Measurements from ENCODE around the gene MARVELD3.
"Not testable (repeated sequence)": the region's sequence is repeated elsewhere in the genome, so short reads cannot be mapped to it uniquely, and the experiment has no call there.

The MARVELD3 gene, protein sequence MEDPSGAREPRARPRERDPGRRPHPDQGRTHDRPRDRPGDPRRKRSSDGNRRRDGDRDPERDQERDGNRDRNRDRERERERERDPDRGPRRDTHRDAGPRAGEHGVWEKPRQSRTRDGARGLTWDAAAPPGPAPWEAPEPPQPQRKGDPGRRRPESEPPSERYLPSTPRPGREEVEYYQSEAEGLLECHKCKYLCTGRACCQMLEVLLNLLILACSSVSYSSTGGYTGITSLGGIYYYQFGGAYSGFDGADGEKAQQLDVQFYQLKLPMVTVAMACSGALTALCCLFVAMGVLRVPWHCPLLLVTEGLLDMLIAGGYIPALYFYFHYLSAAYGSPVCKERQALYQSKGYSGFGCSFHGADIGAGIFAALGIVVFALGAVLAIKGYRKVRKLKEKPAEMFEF

DNA sequence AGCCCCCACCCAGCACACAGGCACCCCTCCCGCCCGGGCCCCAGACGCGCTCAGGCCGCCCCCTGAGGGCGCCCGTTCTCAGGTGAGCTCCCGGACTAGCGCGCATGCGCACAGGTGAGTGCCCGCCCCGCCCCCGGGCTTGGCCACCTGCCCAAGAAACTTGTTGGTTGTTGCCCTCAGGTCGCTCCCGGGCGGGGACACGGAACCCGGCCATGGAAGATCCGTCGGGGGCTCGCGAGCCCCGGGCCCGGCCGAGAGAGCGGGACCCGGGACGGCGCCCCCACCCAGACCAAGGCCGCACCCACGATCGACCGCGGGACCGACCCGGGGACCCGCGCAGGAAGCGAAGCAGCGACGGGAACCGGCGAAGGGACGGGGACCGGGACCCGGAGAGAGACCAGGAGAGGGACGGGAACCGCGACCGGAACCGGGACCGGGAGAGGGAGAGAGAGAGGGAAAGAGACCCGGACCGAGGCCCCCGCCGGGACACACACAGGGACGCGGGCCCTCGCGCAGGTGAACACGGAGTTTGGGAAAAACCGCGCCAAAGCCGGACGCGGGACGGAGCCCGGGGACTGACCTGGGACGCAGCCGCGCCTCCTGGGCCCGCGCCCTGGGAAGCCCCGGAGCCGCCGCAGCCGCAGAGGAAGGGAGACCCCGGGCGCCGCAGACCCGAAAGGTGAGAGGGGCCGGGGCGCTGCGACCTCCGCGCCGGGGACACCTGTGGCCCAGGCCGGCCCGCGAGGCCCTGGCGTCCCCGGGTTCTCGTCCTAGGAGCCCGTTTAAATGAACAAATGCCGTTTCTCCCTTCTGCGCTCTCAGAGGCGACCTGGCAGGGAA, at the start of gene MARVELD3:
Gene MARVELD3 (plus strand): TSS at position 167 of the 840 bp plus-strand sequence. CDS start 46 bp downstream, at position 213.
- DNase-seq (ENCODE audit: insufficient read length, low spot score) = no peak
- no peak for TF ChIP-seq POLR2A (IDR thresholded peaks at IDR 0.05; ENCODE audit: low read depth, low read length)
- no peak for FAIRE-seq

DNA sequence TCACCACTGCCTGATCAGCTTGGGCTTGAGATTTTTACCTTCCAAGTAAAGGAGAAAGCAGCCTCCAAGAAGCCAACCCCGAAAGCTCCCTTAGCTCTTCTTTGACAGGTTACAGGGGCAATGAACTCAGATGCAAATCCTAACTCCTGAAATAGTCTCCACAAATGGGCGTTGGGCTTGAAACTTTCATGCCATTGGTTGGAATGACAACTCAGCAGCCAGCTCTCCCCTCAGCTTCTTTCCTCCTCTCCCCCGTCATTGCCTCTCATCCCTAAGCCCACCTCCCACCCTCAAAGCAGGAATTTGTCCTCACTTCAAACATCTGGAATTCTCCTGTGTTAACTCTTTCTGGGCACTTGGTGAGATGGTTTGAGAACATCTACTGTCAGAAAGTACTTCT, 49.0 kb upstream of the MARVELD3 start, which contains the start of gene TAT:
Gene TAT (minus strand): TSS at position 122 of the 400 bp plus-strand sequence. CDS start 677 bp downstream, outside the sequence.
- TF ChIP-seq POLR2A (IDR thresholded peaks at IDR 0.05; ENCODE audit: low read depth, low read length) = no peak
- no peak for FAIRE-seq
- DNase-seq (ENCODE audit: insufficient read length, low spot score) = no peak

DNA sequence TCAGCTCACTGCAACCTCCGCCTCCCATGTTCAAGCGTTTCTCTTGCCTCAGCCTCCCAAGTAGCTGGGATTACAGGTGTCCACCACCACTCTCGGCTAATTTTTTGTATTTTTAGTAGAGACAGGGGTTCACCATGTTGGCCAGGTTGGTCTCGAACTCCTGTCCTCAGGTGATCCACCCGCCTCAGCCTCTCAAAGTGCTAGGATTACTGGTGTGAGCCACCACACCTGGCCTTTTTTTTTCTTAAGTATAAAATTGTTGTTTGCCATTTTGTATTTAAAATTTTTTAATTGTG, 43.5 kb upstream of the MARVELD3 start:
- FAIRE-seq = not testable (repeated sequence)

DNA sequence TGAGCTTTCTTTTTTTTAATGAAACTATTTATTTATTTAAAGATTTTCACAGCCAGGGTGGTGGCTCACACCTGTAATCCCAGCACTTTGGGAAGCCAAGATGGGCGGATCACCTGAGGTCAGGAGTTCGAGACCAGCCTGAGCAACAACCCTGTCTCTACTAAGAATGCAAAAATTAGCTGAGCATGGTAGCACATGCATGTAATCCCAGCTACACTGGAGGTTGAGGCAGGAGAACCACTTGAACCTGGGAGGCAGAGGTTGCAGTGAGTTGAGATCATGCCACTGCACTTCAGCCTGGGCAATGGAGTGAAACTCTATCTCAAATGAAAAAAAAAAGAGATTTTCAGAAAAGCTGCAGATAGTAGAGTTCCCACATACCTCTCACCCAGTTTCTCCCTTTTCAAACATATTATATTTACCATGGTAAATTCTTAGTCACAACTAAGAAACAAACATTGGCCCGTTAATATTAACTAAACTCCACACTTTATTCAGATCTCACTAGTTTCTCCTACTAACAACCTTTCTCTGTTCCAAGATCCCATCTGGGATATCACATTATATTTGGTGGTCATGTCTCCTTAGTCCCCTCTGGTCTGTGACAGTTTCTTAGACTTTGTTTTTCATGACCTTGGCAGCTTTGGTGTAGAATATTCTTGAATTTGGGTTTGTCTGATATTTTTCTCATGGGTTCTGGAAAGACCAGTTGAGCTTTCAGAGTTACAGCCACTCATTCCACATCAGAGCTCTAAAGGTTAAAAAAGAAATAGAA, 41.3 kb upstream of the MARVELD3 start:
- DNase-seq (ENCODE audit: insufficient read length, low spot score) (no peak), FAIRE-seq (no peak)
- TF ChIP-seq POLR2A (IDR thresholded peaks at IDR 0.05; ENCODE audit: low read depth, low read length) = no peak

More for the DNA sequence above, 43.5 kb upstream of the MARVELD3 start:
- DNase-seq (ENCODE audit: insufficient read length, low spot score) = not testable (repeated sequence)

DNA sequence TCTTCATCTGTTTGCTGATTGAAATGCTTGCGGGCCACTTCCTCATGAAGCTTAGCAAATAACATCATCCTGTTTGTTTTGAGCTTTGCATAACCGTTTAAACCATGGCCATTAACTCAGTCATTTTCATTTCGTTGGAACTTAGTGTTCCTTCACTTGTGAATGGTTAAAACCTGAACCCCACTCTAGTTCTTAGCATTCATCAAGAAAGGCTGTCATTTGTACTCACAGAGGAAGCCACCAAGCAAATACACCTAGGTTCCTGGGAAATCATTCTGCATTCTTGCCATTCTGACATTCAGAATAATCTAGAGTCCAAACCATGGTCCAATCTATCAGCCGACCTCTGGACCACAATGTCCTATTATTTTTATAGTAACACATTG, 40.7 kb upstream of the MARVELD3 start:
- no peak for DNase-seq (ENCODE audit: insufficient read length, low spot score)
- TF ChIP-seq POLR2A (IDR thresholded peaks at IDR 0.05; ENCODE audit: low read depth, low read length) = no peak
- FAIRE-seq = no peak

DNA sequence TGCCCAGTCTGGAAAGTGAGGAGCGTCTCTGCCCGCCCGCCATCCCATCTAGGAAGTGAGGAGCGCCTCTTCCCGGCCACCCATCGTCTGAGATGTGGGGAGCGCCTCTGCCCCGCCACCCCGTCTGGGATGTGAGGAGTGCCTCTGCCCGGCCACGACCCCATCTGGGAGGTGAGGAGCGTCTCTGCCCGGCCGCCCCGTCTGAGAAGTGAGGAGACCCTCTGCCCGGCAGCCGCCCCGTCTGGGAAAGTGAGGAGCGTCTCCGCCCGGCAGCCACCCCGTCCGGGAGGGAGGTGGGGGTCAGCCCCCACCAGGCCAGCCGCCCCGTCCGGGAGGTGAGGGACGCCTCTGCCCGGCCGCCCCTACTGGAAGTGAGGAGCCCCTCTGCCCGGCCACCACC, 36.6 kb upstream of the MARVELD3 start:
- not testable (repeated sequence) for FAIRE-seq

DNA sequence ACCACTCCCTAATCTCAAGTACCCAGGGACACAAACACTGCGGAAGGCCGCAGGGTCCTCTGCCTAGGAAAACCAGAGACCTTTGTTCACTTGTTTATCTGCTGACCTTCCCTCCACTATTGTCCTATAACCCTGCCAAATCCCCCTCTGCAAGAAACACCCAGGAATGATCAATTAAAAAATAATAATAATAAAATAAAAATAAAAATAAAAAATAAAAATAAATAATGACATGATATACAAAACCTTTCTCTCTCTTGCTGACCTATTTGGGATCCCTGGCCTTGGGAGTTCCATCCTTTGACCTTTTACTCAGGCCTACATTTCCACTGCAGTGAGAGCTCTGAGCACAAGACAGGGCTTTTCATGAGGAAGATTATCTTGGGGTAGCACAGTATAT, 35.9 kb upstream of the MARVELD3 start:
- not testable (repeated sequence) for FAIRE-seq; DNase-seq (ENCODE audit: insufficient read length, low spot score)

More for the DNA sequence above, 36.6 kb upstream of the MARVELD3 start:
- not testable (repeated sequence) for DNase-seq (ENCODE audit: insufficient read length, low spot score)

DNA sequence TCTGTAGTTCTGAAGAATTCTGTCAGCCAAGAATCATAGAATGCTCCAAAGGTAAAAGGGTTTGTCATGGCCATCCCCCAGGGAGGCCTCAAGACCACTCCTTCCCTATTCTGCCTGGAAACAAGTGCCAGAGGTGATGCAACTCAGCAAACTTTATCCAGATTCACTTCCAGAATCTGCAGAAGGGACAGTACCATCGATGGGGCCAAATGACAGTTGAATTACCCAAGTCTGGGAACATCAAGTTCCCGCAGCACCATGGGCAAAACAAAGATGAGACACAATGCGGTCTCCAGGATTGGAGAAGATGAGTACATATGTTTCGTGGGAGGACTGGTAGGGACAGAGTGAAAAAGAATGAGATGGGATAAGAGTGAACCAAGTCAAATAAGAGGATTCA, 35.4 kb upstream of the MARVELD3 start:
- FAIRE-seq (no peak), DNase-seq (ENCODE audit: insufficient read length, low spot score) (no peak)
- no peak for TF ChIP-seq POLR2A (IDR thresholded peaks at IDR 0.05; ENCODE audit: low read depth, low read length)

DNA sequence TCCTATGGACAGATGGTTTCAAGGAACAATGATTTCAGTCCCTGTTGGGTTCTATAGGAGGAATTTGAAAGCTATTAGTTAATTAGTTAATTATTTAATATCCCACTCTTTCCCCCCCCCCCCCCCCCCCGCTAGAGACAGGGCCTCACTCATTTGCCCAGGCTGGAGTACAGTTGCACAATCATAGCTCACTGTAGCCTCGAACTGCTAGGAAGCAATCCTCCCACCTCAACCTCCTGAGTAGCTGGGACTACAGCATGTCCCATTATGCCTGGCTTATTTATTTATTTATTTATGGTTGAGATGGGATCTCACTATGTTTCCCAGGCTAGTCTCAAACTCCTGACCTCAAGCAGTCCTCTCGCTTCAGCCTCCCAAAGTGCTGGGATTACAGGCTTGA, 34.1 kb upstream of the MARVELD3 start:
- FAIRE-seq (no peak), DNase-seq (ENCODE audit: insufficient read length, low spot score) (no peak)
- TF ChIP-seq POLR2A (IDR thresholded peaks at IDR 0.05; ENCODE audit: low read depth, low read length) = no peak

DNA sequence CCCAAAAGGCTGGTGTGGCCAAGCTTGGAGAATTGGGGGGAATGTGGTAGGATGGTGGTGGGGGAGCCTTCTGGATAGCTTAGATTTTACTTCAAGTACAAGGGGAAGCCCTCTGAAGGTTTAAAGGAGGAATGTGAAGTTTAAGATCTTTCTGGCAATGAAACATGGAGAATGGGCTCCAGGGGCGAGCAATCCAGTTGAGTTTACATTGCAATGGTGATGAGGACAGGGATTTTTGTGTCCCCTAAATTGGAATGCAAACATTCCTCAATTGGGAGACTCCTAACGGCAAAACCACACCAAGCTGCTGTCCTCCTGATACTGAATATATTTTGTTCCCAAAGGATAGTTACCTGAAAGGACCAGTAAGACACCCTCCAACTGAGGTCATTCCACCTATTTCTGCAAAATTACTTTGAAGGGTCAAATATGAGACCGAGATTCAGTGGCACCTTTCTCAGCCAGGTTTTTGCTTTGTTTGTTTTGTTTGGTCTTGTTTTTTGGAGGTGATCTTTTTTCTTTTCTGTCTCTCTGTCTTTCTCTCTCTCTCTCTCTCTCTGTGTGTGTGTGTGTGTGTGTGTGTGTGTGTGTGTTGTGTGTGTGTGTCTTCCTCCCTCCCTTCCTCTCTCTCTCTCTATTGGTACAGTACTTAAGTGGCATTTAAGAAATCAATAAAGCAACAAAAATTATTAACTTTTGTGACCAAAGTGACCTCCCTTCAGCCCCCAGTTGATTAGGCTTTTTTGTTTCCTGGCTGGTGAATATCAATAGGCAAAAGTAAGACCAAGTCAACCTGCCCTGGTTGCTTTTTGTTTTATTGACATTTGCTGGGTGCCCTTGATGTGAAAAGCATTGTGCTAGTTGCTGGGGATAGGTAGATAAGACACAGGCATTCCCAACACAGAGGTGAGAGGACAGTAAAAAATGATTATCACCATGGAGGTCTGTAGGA, 32.7 kb upstream of the MARVELD3 start:
- no peak for TF ChIP-seq POLR2A (IDR thresholded peaks at IDR 0.05; ENCODE audit: low read depth, low read length)
- DNase-seq (ENCODE audit: insufficient read length, low spot score) (no peak), FAIRE-seq (no peak)

DNA sequence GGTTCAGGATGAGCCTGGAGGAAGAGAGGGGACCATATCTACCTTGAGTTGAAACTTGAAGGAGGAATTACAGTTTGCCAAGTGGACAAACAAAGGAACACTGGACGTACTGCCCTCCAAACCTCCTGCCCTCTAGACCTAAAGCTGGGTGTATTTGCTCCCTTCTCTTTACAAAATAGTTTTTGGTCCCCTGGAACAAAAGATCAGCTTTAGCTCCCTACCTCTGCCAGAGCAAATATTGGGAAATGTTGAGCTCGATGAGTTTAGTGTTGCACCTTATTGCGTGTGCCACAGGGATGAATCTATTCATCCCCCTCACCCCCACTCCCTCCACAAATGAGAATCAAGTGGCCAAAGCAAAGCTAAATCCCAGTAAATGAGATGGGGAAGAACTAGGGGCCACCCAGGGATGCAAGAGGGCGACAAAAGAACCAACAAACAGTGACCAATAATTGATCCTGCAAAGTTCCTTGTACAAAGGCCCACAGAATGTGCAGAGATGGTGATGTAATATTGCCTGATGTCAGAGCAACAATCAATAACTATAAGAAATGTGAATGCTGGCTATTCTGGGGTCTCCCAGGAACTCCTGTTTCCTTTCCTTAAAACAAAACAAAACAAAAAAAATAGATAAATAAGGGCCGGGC, 31.9 kb upstream of the MARVELD3 start:
- FAIRE-seq (no peak), DNase-seq (ENCODE audit: insufficient read length, low spot score) (no peak)
- no peak for TF ChIP-seq POLR2A (IDR thresholded peaks at IDR 0.05; ENCODE audit: low read depth, low read length)

DNA sequence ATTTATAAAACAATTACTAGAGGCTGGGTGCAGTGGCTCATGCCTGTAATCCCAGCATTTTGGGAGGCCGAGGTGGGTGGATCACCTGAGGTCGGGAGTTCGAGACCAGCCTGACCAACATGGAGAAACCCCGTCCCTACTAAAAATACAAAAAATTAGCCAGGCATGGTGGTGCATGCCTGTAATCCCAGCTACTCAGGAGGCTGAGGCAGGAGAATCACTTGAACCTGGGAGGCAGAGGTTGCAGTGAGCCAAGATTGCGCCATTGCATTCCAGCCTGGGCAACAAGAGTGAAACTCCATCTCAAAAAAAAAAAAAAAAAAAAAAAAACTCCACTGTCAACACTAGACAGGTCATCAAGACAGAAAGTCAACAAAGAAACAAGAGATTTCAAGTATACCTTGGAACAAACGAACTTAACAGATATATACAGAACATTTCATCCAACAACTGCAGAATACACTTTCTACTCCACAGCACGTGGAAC, 30.6 kb upstream of the MARVELD3 start:
- FAIRE-seq; DNase-seq (ENCODE audit: insufficient read length, low spot score): not testable (repeated sequence)

DNA sequence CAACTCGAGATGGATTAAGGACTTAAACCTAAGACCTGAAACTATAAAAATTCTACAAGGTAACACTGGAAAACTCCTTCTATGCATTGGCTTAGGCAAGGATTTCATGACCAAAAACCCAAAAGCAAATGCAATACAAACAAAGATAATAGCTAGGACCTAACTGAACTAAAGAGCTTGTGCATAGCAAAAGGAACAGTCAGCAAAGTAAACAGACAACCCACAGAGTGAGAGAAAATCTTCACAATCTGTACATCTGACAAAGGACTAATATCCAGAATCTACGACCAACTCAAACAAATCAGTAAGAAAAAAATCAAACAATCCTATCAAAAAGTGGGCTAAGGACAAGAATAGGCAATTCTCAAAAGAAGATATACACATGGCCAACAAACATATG, 27.6 kb upstream of the MARVELD3 start:
- not testable (repeated sequence) for DNase-seq (ENCODE audit: insufficient read length, low spot score); FAIRE-seq

Measured in H54 (cell line).